Measurements from ENCODE around the gene SP100.
A peak's percentile ranks its signal among the peaks of the same experiment; 100 is the strongest.

SP100 gene

GRCh38 chr2:230441227-230441897, 25.4 kb downstream of the SP100 start:
- ChIA-PET CTCF (no interaction called here), POLR2A (no interaction called here)
- no peak overlapping the region for H3K4me3 ChIP-seq (ENCODE audit: low read depth, low read length)
- no peak for TF ChIP-seq CTCF (IDR thresholded peaks at IDR 0.05; ENCODE audit: insufficient read depth, low read length, missing control alignments)
- peak; percentile 36 for DNase-seq (ENCODE audit: low read depth, low spot score)

- ChIA-PET POLR2A (no interaction called here), CTCF (interaction anchor here (1.2 kb wide), 1 partner anchor 15 kb away, joined by 3 read pairs; no protein-coding TSS in a partner anchor)
- peak; percentile 29 for DNase-seq (ENCODE audit: low read depth, low spot score)
- TF ChIP-seq CTCF (IDR thresholded peaks at IDR 0.05; ENCODE audit: insufficient read depth, low read length, missing control alignments): no peak
- no peak overlapping the region for H3K4me3 ChIP-seq (ENCODE audit: low read depth, low read length)
Observed at GRCh38 chr2:230443541-230443940, 27.5 kb downstream of the SP100 start.

GRCh38 chr2:230444832-230445231, 28.8 kb downstream of the SP100 start:
- no peak for TF ChIP-seq CTCF (IDR thresholded peaks at IDR 0.05; ENCODE audit: insufficient read depth, low read length, missing control alignments)
- POLR2A ChIA-PET: no interaction called here
- no peak for DNase-seq (ENCODE audit: low read depth, low spot score)
- CTCF ChIA-PET: interaction anchor here (1.2 kb wide), 1 partner anchor 14 kb away, joined by 3 read pairs; no protein-coding TSS in a partner anchor
- H3K4me3 ChIP-seq (ENCODE audit: low read depth, low read length): no peak overlapping the region

- no peak for DNase-seq (ENCODE audit: low read depth, low spot score)
- no peak for TF ChIP-seq CTCF (IDR thresholded peaks at IDR 0.05; ENCODE audit: insufficient read depth, low read length, missing control alignments)
- no peak overlapping the region for H3K4me3 ChIP-seq (ENCODE audit: low read depth, low read length)
- ChIA-PET POLR2A (no interaction called here), CTCF (interaction anchor here (1.0 kb wide), 1 partner anchor 30 kb away, joined by 3 read pairs; no protein-coding TSS in a partner anchor)
Observed at GRCh38 chr2:230447036-230447435, 31.0 kb downstream of the SP100 start.

GRCh38 chr2:230447455-230448451, 31.8 kb downstream of the SP100 start:
- DNase-seq (ENCODE audit: low read depth, low spot score): no peak
- POLR2A ChIA-PET: no interaction called here
- CTCF ChIA-PET: no interaction called here
- no peak overlapping the region for H3K4me3 ChIP-seq (ENCODE audit: low read depth, low read length)
- no peak for TF ChIP-seq CTCF (IDR thresholded peaks at IDR 0.05; ENCODE audit: insufficient read depth, low read length, missing control alignments)

GRCh38 chr2:230449901-230450467, 34.0 kb downstream of the SP100 start:
- ChIA-PET CTCF (no interaction called here), POLR2A (no interaction called here)
- no peak for DNase-seq (ENCODE audit: low read depth, low spot score)
- no peak for TF ChIP-seq CTCF (IDR thresholded peaks at IDR 0.05; ENCODE audit: insufficient read depth, low read length, missing control alignments)
- H3K4me3 ChIP-seq (ENCODE audit: low read depth, low read length): no peak overlapping the region

All from AG04449 (cell line).